H1 (cell line): ENCODE measurements around the gene SMTN.

Experiments
- ASH2L ChIP-seq: fragments of 200-600, 300-600 bp; sonication (generic); IDR thresholded peaks from one replicate; pipeline ENCODE4 v1.7.1; 2017; ENCODE audit warnings: low read length
- CEBPB ChIP-seq: IDR thresholded peaks from 2 replicates; pipeline ENCODE4 v1.6.1; 2012; ENCODE audit warnings: low read depth, low read length
- CTCF ChIP-seq, 3 experiments: IDR thresholded peaks; 1 replicate in 2 of 3; 2 replicates in 1 of 3; pipeline versions ENCODE4 v1.5.1 to v1.6.1; 2011; ENCODE audit warnings: low read length in 3 of 3, mild to moderate bottlenecking in 3 of 3, inconsistent platforms in 2 of 3, low read depth in 1 of 3, moderate library complexity in 1 of 3; ENCODE audit not compliant: insufficient read depth in 1 of 3; ENCODE audit errors: control extremely low read depth in 1 of 3
- E2F6 ChIP-seq: IDR thresholded peaks from 2 replicates; pipeline ENCODE4 v1.6.1; 2012; ENCODE audit warnings: inconsistent platforms

- no peak for TF ChIP-seq ASH2L
- no peak for TF ChIP-seq CEBPB
- no peak for TF ChIP-seq E2F6
- TF ChIP-seq CTCF (IDR thresholded peaks at IDR 0.05; ENCODE audit: control extremely low read depth in 1 of 3, insufficient read depth in 1 of 3, low read depth in 1 of 3, low read length in 3 of 3) = no peak
Observed at GRCh38 chr22:31079095-31079642, 1.9 kb upstream of the SMTN start.
